GM18520 (cell line): ENCODE data around the gene ALPG.
"Not testable (repeated sequence)": the region's sequence is repeated elsewhere in the genome, so short reads cannot be mapped to it uniquely, and the experiment has no call there.

ENCODE experiments used
- ATAC-seq: cut with Tn5 transposase; IDR thresholded peaks from one replicate; pipeline ENCODE4 v1.9.1; 2021; ENCODE audit not compliant: unreplicated experiment

ALPG gene

GRCh38 chr2:232418466-232419244 lies 12.0 kb downstream of the ALPG start:
- no peak for ATAC-seq

DNA sequence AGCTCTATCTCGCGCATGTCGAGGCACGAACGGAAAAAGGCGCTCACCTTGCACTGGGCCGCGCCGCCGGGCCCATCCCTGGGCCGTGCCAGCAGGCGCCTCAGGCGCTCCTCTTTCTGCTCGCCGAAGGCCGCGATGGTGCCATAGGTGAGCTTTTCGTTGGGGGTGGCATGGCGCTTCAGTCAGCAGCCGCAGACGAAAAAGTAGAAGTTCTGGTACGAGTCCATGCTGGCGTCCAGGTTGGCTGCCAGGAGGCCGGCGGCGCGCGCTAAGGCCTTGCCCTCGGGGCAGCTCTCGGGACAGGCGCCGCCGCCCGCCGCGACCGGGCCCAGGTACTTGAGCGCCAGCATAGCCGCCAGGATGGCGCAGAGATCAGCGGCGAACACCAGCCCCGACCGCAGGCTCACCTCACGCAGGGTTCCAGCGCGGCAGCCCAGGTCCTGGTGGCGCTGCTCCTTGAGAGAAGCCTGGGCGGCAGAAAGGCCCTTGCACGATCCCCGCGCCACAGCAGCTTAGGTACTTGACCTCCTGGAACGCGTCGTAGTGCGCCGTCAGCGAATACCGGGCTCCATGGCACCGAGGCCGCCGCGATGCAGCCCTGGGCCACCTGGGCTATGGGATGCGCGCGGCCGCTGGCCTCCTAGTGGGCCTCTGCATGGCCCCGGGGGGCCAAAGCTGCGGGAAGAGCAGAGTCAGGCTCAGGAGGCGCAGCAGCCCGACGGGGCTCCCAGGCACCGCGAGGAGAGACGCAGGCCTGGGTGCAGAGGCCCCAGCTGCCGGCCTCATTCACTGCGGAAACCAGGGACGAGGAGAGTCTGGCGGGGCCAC lies 12.8 kb downstream of the ALPG start:
- no peak for ATAC-seq

GRCh38 chr2:232420073-232420454 lies 13.4 kb downstream of the ALPG start:
- ATAC-seq = no peak

DNA sequence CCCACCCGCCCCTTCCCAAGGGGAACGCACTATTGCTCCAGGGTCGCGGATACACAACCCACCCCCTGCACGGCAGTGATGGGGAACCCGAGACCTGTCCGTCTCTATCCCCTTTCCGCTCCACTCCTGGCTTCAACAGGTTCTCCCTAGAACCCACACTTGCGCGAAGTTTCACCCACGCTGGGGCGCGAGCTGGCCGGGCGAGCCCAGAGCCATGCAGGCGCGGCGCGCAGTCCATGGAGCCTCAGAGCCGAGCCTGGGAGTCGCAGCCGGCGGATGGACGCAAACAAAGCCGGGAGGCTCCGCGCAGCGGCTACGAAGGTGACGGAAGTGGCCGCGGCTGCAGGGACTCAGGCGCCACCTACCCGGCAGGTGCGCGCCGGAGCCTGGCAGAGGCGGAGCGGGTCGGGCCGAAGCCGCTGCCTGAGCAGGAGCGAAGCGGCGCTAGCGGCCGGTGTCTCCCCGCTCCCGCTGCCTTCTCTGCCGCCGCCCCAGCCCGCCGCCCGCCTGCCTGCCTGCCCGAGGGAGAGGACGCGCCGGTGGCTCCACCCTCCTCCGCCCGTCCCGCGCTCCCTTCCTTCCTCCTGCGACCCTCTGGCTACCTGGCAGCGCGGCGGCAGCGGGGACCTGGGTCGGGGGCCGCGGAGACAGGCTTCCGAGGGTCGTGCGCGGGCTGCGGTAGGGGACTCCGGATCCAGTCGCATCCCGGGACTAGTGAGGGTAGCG lies 14.0 kb downstream of the ALPG start:
- ATAC-seq = no peak

DNA sequence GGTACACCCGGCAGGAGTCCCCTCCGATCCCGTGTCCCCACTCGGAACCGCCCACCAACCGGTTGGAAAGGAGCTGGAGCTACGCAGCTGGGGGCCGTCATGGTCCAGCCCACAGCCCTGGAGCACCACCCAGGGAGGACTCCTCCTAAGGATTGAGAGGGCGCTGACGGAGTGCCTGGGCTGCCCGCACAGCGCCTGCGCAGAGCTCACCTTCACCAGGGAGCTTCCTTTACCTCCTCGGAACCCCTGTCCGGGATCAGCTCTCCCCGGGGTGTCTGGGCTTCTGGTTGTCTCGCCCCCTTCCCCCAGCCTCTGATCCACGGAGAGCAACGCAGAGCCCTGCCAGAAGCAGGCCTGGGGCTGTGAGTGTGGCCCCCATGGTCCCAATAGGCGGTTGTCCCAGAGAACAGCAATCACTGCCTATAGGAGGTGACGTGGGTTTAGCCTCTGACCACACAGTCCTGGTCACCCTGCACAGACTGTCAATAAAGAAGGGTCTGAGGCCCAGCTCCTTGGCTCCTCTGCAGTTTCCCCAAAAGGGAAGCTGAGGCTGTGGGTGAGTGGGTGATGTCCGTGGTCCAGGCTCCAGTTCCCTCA lies 14.6 kb downstream of the ALPG start:
- no peak for ATAC-seq

GRCh38 chr2:232422051-232422450 lies 15.4 kb downstream of the ALPG start:
- ATAC-seq = no peak

- not testable (repeated sequence) for ATAC-seq
Observed at GRCh38 chr2:232422996-232423395, 16.4 kb downstream of the ALPG start.

DNA sequence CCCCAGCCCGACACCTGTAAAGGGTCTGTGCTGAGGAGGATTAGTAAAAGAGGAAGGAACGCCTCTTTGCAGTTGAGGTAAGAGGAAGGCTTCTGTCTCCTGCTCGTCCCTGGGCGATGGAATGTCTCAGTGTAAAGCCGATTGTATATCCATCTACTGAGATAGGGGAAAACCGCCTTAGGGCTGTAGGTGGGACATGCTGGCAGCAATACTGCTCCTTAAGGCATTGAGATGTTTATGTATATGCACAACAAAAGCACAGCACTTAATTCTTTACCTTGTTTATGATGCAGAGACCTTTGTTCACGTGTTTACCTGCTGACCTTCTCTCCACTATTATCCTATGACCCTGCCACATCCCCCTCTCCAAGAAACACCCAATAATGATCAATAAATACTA lies 16.8 kb downstream of the ALPG start:
- not testable (repeated sequence) for ATAC-seq

DNA sequence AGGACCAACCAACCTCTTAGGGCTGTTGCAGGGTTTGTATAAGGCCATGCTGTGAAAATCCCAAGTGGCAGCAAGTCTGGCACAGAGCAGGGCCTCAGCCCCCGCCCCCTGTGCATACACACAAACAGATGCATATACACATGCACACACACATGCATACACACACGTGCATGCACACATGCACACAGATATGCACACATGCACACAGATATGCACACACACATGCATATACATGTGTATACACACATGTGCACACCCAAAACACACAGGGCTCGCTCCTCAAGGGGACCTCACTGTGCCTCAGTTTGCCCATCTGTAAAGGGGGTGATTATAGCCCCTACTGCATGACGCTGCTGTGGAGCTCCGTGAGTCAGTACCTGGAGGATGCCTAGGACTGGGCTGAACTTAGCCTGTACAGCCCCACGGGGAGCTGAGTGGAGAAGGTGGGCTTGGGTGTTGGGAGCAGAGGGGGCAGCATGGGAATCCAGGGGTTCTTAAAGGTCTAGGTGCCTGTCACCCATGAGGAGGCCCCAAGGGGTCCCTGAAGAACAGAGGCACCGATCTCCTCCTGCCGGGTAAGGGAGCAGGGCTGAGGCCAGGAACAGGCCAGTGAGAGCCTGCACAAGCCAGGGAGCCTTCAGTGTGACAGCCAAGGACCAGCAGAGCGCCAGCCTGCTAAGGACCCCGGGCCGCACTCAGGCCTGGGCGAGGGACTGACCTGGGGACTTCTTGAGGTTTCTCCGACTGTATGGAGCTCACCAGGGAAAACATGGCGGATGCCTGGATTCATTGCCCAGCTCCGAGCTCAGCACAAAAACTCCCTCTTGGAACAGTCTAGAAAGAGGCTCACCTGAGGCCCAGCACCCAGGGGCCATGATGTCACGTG lies 25.3 kb downstream of the ALPG start:
- no peak for ATAC-seq

DNA sequence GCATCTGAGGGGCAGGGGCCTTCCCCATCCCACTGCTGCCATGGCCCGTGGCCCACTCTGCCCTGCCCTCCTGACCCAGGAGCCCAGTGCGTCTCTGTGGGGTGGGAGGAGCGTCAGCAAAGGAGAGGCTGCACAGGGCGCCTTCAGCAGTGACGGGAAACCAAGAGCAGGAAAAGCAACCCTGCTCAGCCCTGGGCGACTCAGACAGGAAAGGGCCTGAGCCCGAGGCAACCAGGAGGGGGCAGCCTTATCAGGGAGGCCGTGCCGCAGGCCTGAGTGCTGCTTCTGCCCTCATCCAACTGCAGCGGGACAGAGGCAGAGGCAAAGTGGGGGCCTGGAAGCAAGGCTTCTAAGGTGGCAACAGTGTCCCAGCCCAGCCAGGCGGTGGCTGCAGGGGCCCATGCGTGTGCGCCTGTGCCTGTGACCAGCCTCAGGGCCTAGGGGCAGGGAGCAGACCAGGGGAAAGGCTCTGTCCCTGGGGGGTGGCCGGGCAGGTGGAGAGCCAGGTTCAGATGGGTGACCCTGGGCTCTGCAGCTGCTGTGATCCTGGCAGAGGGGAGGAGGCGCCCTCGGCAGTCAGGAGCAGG lies 26.0 kb downstream of the ALPG start:
- no peak for ATAC-seq

GRCh38 chr2:232433622-232434021 lies 27.0 kb downstream of the ALPG start:
- ATAC-seq = not testable (repeated sequence)

DNA sequence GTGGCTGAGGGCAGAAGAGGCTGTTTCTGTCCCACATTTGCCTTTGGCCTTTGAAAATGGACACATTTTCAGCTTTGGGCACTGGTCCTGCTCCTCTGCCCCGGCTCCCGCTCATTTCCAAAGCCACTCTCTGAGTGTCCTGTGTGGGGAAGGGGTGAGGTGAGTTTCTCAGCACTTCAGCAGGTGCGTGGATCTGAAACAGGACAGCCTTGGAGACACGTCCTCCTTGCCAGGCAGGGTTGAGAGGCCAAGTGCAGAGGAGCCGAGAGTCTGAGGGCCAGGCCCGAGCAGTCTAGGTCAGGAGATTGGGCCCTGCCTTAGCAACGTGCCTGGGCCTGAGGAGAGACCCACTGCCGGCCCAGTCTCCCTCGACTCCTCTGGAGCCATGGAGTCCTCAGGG lies 27.4 kb downstream of the ALPG start:
- no peak for ATAC-seq

DNA sequence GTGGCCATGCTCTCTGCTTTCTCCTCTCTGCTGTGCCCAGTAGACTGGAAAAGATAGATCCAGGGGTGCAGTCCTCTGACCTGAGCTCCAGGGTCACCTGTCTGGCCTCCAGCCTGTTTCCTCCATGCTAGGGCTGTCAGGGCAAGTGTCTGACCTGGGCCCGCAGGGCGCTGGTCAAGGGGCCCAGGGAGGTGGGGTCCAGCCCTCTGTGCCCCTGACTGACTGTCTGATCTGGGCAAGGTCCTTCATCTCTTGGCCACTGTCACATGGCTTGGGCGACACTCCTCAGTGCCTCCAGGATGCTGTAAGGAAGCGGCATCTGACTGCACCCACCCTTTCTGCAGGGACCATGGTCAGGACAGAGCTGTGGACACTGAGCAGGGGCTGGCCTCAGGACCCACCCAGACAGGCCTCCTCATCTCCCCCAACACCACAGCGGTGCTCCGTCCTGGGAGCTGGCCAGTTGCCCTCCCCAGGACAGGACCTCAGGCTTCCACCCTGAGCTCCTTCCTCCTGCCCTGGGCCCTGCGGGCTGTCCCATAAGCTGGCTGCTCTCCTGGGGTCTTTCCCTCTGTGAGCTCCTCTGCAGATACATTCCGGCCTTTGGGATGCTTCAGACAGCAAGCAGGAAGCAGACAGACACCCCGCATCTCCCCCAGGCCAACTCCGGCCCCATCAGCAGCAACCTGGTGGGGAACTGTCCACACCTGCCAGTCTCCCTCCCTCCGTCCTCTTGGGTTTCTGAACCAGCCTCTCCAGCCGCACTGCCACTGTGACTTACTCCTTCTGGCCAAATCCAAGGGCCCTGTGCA lies 28.1 kb downstream of the ALPG start:
- no peak for ATAC-seq

DNA sequence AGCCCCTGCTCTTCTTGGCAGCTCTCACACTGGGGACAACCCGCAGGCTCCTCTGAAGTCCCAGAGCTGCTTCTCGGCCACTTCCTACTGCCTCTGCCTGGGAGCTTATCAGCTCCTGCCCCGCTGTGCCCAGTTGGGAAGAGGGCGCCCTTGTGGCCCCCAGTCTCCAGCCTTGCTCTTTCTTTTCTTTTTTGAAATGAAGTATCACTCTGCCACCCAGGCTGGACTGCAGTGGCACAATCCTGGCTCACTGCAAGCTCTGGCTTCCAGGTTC lies 28.7 kb downstream of the ALPG start:
- ATAC-seq = no peak

DNA sequence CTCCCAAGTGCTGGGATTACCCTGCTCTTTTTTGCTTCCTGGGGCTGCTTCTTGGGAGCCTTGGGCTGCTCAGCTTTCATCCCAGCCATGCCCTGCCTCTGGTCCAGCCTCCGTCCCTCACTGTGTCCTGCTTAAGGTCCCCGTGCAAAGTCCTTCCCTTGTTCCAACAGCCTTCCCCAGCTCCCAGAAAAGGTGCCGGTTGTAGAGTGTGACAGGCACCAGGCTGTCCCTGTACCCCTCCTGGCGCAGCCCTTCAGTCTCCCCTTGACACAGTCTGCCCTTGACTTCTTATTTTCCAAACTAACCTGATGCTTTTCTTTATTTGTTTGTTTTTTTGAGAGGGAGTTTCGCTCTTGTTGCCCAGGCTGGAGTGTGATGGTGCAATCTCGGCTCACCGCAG lies 29.2 kb downstream of the ALPG start:
- ATAC-seq = no peak

GRCh38 chr2:232436381-232437194 lies 29.9 kb downstream of the ALPG start:
- ATAC-seq = no peak

DNA sequence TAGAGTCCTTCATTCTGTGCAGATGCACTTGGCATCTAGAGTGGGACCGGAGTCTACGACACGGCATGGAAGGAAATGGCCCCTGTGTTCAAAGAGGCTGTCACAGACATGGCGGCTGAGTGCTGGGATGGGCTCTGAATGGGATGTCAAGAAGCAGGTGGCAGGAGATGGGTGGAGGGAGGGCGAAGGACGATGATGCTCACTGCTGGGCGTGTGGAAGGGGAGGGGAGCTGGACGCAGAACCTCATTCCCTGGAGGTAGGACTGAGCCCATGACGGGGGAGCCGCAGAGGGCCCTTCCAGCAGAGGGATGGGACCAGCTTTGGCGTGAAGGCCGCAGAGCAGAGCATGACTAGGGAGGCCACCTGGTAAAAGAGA lies 30.5 kb downstream of the ALPG start:
- ATAC-seq = no peak

DNA sequence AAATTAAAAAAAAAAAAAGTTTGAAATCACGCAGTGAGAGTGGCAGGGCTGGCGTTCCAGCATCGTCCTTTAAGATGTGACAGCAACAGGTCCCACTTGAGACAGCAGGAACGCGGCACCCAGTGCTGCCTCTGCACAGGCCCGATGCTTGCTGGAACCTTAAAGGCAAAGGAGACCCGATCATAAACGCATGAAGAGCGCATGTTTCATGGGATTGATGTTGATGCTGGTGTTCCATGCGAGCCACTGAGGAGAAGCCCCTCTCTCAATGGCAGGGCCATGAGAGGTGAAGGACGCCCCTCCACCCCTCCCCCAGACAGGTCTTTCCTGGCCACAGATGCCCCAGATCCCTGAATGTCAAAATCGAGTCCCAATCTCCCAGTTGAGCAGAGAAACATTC lies 31.4 kb downstream of the ALPG start:
- ATAC-seq = no peak
